HFFc6 (cell line): ENCODE results near the gene MICAL2. TPM values are rescaled to one million over a fixed set of nuclear protein-coding genes. Genes with fewer than 3 reads are reported as not detected.

ENCODE experiments used
- DNase-seq: peaks from one replicate; pipeline ENCODE4 v3.0.0-alpha.2; 2018
- H3K27ac Mint-ChIP-seq: 2 replicates; pipeline ENCODE4 v1.8.0; 2020; ENCODE audit warnings: mild to moderate bottlenecking, mixed read lengths
- H3K27me3 Mint-ChIP-seq: 2 replicates; pipeline ENCODE4 v1.8.0; 2021; ENCODE audit warnings: mild to moderate bottlenecking, moderate library complexity, mixed read lengths; ENCODE audit not compliant: insufficient read depth
- H3K36me3 Mint-ChIP-seq: 2 replicates; pipeline ENCODE4 v1.8.0; 2021; ENCODE audit warnings: low read depth, mixed read lengths
- H3K4me1 Mint-ChIP-seq: 2 replicates; pipeline ENCODE4 v1.8.0; 2020; ENCODE audit warnings: low read depth, mixed read lengths
- H3K4me3 Mint-ChIP-seq: 2 replicates; pipeline ENCODE4 v1.8.0; 2020; ENCODE audit warnings: mild to moderate bottlenecking, moderate library complexity, mixed read lengths
- H3K9me3 Mint-ChIP-seq: 2 replicates; pipeline ENCODE4 v1.8.0; 2020; ENCODE audit warnings: mild to moderate bottlenecking, mixed read lengths
- total RNA-seq, 6 experiments: library from RNA; stranded (reverse); fragmentation: NEBNext Ultra II Directional; extraction: Animal tissue kit (Norgen Biotek cat#: 25700); gene quantifications; 2 replicates in 1 of 6; 3 replicates in 5 of 6; pipeline ENCODE4 v1.2.3, GENCODE V29; 2021
- TF ChIP-seq, protein P1 (sequence below): fragments of 200-600 bp; sonication (generic); IDR thresholded peaks from 2 replicates; pipeline ENCODE4 v1.5.0; 2021; ENCODE audit warnings: antibody characterized with exemption, mild to moderate bottlenecking

Gene MICAL2
- total RNA-seq, 6 experiments from 2014 or later = 199 to 252 (median 233) TPM

DNA sequence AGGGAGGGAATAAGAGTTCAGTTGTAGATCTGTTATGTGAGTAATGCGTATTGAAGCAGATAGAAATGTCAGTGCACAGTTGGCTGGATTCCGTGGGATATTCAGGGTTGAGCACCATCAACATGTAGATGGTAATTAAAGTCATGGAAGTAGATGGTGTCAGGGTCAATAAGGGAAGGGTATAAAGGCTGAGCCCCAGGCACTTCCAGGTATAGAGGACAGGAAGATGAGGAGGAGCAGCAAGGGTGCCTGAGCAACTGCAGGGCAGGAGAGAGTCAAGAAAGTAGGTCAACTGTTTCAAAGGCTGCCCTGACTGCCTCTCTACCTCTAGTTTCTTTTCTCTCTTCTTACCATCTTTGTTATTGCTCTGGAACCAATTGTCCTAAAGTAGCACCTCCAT lies 85.9 kb downstream of the MICAL2 start:
- Mint-ChIP-seq H3K27ac (peak overlapping the region; percentile 46), H3K4me3 (no peak overlapping the region), H3K9me3 (no peaks in the 10 kb centered on the region), H3K36me3 (peaks cover 35% of the 10 kb centered on the region), H3K4me1 (peaks cover 85% of the 10 kb centered on the region), H3K27me3 (no peaks in the 10 kb centered on the region; the same call in 1 of the 2 replicates)
- DNase-seq = no peak
- TF ChIP-seq, protein P1, sequence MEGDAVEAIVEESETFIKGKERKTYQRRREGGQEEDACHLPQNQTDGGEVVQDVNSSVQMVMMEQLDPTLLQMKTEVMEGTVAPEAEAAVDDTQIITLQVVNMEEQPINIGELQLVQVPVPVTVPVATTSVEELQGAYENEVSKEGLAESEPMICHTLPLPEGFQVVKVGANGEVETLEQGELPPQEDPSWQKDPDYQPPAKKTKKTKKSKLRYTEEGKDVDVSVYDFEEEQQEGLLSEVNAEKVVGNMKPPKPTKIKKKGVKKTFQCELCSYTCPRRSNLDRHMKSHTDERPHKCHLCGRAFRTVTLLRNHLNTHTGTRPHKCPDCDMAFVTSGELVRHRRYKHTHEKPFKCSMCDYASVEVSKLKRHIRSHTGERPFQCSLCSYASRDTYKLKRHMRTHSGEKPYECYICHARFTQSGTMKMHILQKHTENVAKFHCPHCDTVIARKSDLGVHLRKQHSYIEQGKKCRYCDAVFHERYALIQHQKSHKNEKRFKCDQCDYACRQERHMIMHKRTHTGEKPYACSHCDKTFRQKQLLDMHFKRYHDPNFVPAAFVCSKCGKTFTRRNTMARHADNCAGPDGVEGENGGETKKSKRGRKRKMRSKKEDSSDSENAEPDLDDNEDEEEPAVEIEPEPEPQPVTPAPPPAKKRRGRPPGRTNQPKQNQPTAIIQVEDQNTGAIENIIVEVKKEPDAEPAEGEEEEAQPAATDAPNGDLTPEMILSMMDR = no peak

DNA sequence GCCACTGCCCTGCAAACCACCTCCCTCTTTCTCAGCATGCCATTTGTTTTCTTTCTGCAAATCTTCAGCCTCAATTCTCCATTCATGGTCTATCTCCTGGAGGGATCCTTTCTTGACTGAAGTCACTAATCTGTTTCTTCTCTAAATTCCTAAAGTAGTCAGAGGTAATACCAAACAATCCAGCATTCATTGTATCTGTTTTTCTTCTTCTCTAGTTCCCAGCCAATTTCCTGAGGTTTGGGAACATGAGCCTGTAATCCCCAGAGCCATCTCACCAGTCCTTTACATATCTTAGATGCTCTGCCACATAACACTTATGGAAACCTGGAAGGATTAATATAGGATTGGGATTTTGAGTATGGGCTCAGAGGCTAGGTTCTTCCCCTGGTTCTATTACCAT lies 86.5 kb downstream of the MICAL2 start:
- TF ChIP-seq, protein P1 = no peak
- H3K36me3 Mint-ChIP-seq = peaks cover 31% of the 10 kb centered on the region
- DNase-seq = no peak
- H3K27me3 Mint-ChIP-seq = no peaks in the 10 kb centered on the region; the same call in 1 of the 2 replicates
- H3K9me3 Mint-ChIP-seq = no peaks in the 10 kb centered on the region
- H3K4me1 Mint-ChIP-seq = peaks cover 91% of the 10 kb centered on the region
- peak overlapping the region; percentile 46 for H3K27ac Mint-ChIP-seq
- H3K4me3 Mint-ChIP-seq = no peak overlapping the region

DNA sequence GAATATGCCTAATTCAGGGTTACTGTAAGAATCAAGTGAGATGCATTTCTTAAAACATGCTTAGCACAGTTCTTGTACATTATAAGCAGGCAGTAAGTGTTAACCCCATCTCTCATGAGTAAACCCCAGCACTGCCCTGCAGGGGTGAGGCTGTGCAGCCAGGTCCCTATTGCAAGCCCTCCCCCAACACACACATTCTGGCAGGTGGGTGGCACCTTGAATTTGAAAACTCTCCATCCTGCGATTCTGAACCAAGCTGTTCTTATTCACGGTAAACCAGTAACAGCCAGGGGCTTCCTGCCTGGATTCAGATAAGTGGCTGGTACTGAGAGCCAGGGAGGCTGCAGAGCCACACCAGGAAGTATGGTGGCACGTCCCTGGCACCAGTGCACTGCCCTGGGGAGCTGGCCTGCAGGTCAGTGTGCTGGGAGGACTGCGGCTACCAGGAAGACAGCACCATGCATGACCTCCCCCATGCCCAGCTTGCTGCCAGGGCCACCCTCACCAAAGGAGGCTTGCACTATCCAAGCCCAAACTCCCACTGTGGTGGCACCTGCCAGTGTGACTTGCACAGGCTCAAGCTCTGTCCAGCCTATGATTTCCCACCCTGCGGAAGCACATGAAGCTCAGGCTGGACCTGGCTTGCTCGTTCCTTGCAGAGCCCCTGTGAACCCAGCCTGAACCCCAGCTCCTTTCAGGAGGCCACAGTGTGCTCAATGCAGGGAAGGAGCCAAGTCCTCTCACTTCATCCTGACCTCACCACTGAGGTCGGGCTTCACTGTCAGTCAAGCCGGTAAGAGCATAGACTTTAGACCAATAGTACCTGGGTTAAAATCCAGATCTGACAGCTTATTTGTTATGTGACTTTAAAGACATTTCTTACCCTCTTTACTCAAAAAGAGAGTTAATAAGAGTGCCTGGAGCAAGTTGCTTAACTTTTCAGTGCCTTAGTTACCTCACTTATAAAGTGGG lies 88.1 kb downstream of the MICAL2 start:
- Mint-ChIP-seq H3K36me3 (peaks cover 37% of the 10 kb centered on the region), H3K9me3 (no peaks in the 10 kb centered on the region), H3K27me3 (no peaks in the 10 kb centered on the region; the same call in 1 of the 2 replicates), H3K4me3 (no peak overlapping the region), H3K27ac (peak overlapping the region; percentile 94), H3K4me1 (peaks cover 99% of the 10 kb centered on the region)
- DNase-seq = no peak
- TF ChIP-seq, protein P1 = no peak

DNA sequence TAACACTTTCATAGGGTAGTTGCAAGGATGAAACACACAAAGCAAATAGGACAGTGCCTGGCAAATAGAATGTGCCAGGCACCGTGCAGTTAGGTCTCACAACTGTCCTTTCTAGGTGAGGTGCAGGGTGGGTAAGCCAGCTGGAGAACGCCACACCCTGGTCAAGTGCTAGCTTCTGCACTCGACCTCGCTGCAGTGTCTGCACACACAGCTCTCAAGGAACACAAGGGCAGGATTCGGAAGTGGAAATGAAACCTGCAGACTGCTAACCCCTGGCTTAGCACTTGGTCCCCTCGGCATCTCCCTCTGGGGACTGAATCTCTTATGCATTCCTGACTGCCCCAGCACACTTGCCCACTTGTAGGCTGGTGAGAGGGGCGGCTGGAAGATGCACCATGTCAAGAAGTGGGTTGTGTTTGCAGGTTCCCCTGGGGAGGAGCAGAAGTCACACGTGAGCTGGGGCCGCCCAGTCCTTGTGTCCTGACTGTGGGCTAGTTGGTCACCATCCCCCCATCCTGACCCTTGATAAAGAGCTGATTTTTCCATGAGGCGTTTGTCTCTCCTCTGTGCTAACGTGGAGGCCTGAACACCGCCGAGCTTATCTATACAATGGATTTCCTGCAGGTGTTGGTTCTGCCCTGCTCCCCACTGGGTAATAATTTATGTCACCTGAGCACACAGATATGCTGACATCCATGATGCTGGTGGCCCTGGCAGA lies 89.0 kb downstream of the MICAL2 start:
- H3K9me3 Mint-ChIP-seq = peaks cover under 1% of the 10 kb centered on the region; the same call in 1 of the 2 replicates
- no peaks in the 10 kb centered on the region; the same call in 1 of the 2 replicates for H3K27me3 Mint-ChIP-seq
- peak overlapping the region; percentile 94 for H3K27ac Mint-ChIP-seq
- TF ChIP-seq, protein P1 = no peak
- no peak for DNase-seq
- peaks cover 99% of the 10 kb centered on the region for H3K4me1 Mint-ChIP-seq
- H3K36me3 Mint-ChIP-seq = peaks cover 38% of the 10 kb centered on the region
- no peak overlapping the region for H3K4me3 Mint-ChIP-seq

DNA sequence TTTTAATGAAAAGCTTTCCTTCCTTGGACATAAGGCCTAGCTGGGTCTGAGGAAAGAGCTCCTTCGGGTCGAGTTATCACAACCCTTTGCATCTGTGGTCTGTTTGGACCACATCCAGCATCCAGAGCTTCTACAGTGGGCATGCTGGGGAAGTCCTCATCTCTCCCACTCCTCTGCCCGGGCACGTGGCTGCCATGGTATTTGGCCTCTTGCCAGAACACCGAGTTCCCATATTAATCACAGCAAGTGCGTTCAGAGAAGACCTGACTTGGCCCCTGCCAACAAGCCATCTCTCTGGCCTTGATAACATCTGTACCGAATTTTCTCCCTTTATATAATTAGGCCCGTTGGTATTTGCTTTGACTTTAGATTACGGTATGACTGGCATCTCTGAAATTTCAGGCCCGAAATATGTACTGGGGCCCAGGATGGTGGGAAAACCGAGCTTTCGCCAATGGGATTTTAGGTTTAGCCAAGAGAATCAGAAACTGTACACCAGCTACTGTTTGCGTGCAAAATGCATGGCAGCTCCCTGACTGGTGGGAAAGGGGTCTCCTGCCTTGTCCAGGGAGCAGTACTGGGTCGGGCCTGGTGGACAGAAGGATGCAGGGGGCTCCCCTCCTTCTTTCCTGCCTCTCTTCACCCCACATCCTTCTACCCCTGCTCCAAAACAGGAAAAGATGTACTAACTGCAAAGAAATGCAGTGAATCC lies 90.0 kb downstream of the MICAL2 start:
- H3K27ac Mint-ChIP-seq = peak overlapping the region; percentile 94
- H3K36me3 Mint-ChIP-seq = peaks cover 45% of the 10 kb centered on the region
- peaks cover 100% of the 10 kb centered on the region for H3K4me1 Mint-ChIP-seq
- peaks cover 6% of the 10 kb centered on the region; the same call in 1 of the 2 replicates for H3K9me3 Mint-ChIP-seq
- peak; percentile 90 for DNase-seq
- peak overlapping the region; percentile 69 for H3K4me3 Mint-ChIP-seq
- no peaks in the 10 kb centered on the region; the same call in 1 of the 2 replicates for H3K27me3 Mint-ChIP-seq
- TF ChIP-seq, protein P1 = no peak
